MM.1S (cell line): ENCODE results near the gene SLC31A1.

Source experiments
- DNase-seq: peaks from one replicate; pipeline ENCODE4 v3.0.0-alpha.2; 2015
- H2AFZ ChIP-seq: fragments of 300-600 bp; sonication (generic); 2 replicates; pipeline ENCODE4 v1.6.0; 2016; ENCODE audit warnings: antibody characterized with exemption, low read length
- H3F3A ChIP-seq: fragments of 300-600 bp; sonication (generic); 2 replicates; pipeline ENCODE4 v1.6.1; 2016; ENCODE audit warnings: mild to moderate bottlenecking, antibody characterized with exemption, low read length, moderate library complexity, mixed read lengths; ENCODE audit not compliant: insufficient read depth
- H3K27ac ChIP-seq: fragments of 300-600 bp; sonication (generic); 2 replicates; pipeline ENCODE4 v1.5.1; 2016; ENCODE audit warnings: mild to moderate bottlenecking, low read length
- H3K27me3 ChIP-seq: fragments of 300-600 bp; sonication (generic); replicated peaks from 2 replicates; pipeline ENCODE4 v1.6.0; 2016; ENCODE audit warnings: low read length; ENCODE audit not compliant: insufficient read depth
- H3K36me3 ChIP-seq: fragments of 300-600 bp; sonication (generic); replicated peaks from 2 replicates; pipeline ENCODE4 v1.6.1; 2016; ENCODE audit warnings: mild to moderate bottlenecking, low read length, mixed read lengths; ENCODE audit not compliant: insufficient read depth
- H3K4me1 ChIP-seq: fragments of 300-600 bp; sonication (generic); 2 replicates; pipeline ENCODE4 v1.6.1; 2016; ENCODE audit warnings: low read length, mixed read lengths
- H3K4me2 ChIP-seq: fragments of 300-600 bp; sonication (generic); 2 replicates; pipeline ENCODE4 v1.6.0; 2016; ENCODE audit warnings: low read depth, low read length
- H3K4me3 ChIP-seq: fragments of 300-600 bp; sonication (generic); 2 replicates; pipeline ENCODE4 v1.5.1; 2016; ENCODE audit warnings: low read length, mixed read lengths
- H3K79me2 ChIP-seq: fragments of 300-600 bp; sonication (generic); 2 replicates; pipeline ENCODE4 v1.6.1; 2016; ENCODE audit warnings: mixed run types, low read length, mixed read lengths
- H3K9ac ChIP-seq: fragments of 300-600 bp; sonication (generic); 2 replicates; pipeline ENCODE4 v1.6.1; 2016; ENCODE audit warnings: low read length, mixed read lengths
- H3K9me2 ChIP-seq: fragments of 300-600 bp; sonication (generic); replicated peaks from 2 replicates; pipeline ENCODE4 v1.6.1; 2016; ENCODE audit warnings: mild to moderate bottlenecking, low read length, mixed read lengths; ENCODE audit not compliant: insufficient read depth
- H3K9me3 ChIP-seq: fragments of 300-600 bp; sonication (generic); replicated peaks from 2 replicates; pipeline ENCODE4 v1.6.1; 2016; ENCODE audit warnings: mild to moderate bottlenecking, low read length, mixed read lengths; ENCODE audit not compliant: insufficient read depth
- H4K20me1 ChIP-seq: fragments of 300-600 bp; sonication (generic); 2 replicates; pipeline ENCODE4 v1.6.1; 2016; ENCODE audit warnings: mild to moderate bottlenecking, low read length, moderate library complexity, mixed read lengths; ENCODE audit not compliant: insufficient read depth
- CTCF ChIP-seq: fragments of 300-600 bp; sonication (generic); IDR thresholded peaks from 2 replicates; pipeline ENCODE4 v1.5.1; 2016; ENCODE audit warnings: antibody characterized with exemption, low read length, mixed read lengths
- EZH2 ChIP-seq: fragments of 300-600 bp; sonication (generic); optimal IDR thresholded peaks from 2 replicates; pipeline ENCODE3; 2017; ENCODE audit warnings: low read depth, mild to moderate bottlenecking, antibody characterized with exemption, low read length, mixed read lengths
- EZH2phosphoT487 ChIP-seq: fragments of 300-600 bp; sonication (generic); IDR thresholded peaks from 2 replicates; pipeline ENCODE4 v1.6.1; 2018; ENCODE audit warnings: antibody characterized with exemption, low read length

Gene SLC31A1

GRCh38 chr9:113244556-113244955 lies 23.2 kb downstream of the SLC31A1 start:
- H3K27ac ChIP-seq: no peak overlapping the region
- DNase-seq: no peak
- no peak overlapping the region for H3K4me2 ChIP-seq
- no peaks in the 10 kb centered on the region for H3K36me3 ChIP-seq
- H4K20me1 ChIP-seq: no peaks in the 10 kb centered on the region
- H3K4me3 ChIP-seq: no peak overlapping the region
- no peaks in the 10 kb centered on the region for H3K27me3 ChIP-seq
- H3K79me2 ChIP-seq: no peaks in the 10 kb centered on the region
- no peaks in the 10 kb centered on the region for H3F3A ChIP-seq
- no peak for TF ChIP-seq EZH2phosphoT487
- TF ChIP-seq EZH2: no peak
- no peak for TF ChIP-seq CTCF
- H2AFZ ChIP-seq: no peak overlapping the region
- H3K9ac ChIP-seq: no peak overlapping the region
- H3K4me1 ChIP-seq: peaks cover 4% of the 10 kb centered on the region; the same call in 1 of the 2 replicates
- no peaks in the 10 kb centered on the region for H3K9me3 ChIP-seq
- H3K9me2 ChIP-seq: no peaks in the 10 kb centered on the region

- Histone ChIP-seq H3K4me1 (peaks cover 4% of the 10 kb centered on the region; the same call in 1 of the 2 replicates), H3K27me3 (no peaks in the 10 kb centered on the region), H3K36me3 (no peaks in the 10 kb centered on the region), H3K9ac (no peak overlapping the region), H3K4me3 (no peak overlapping the region), H2AFZ (no peak overlapping the region), H3K9me3 (no peaks in the 10 kb centered on the region), H3F3A (no peaks in the 10 kb centered on the region), H3K27ac (no peak overlapping the region), H3K9me2 (no peaks in the 10 kb centered on the region), H3K4me2 (no peak overlapping the region), H4K20me1 (no peaks in the 10 kb centered on the region), H3K79me2 (no peaks in the 10 kb centered on the region)
- no peak for DNase-seq
- TF ChIP-seq EZH2 (no peak), CTCF (no peak), EZH2phosphoT487 (no peak)
Observed at GRCh38 chr9:113245894-113246293, 24.6 kb downstream of the SLC31A1 start.

- no peak overlapping the region for H3K4me2 ChIP-seq
Observed at GRCh38 chr9:113246928-113247327, 25.6 kb downstream of the SLC31A1 start.

More at GRCh38 chr9:113246928-113247327, 25.6 kb downstream of the SLC31A1 start:
- no peak overlapping the region for H3K9ac ChIP-seq
- H3K4me1 ChIP-seq: peaks cover 4% of the 10 kb centered on the region; the same call in 1 of the 2 replicates
- no peaks in the 10 kb centered on the region for H3K27me3 ChIP-seq
- no peaks in the 10 kb centered on the region for H3K9me2 ChIP-seq
- H3K9me3 ChIP-seq: no peaks in the 10 kb centered on the region
- DNase-seq: no peak
- no peaks in the 10 kb centered on the region for H3K79me2 ChIP-seq
- no peak overlapping the region for H2AFZ ChIP-seq
- no peak overlapping the region for H3K27ac ChIP-seq
- H3K4me3 ChIP-seq: no peak overlapping the region
- no peaks in the 10 kb centered on the region for H3K36me3 ChIP-seq
- no peaks in the 10 kb centered on the region for H3F3A ChIP-seq
- H4K20me1 ChIP-seq: no peaks in the 10 kb centered on the region
- TF ChIP-seq CTCF: no peak
- no peak for TF ChIP-seq EZH2phosphoT487
- TF ChIP-seq EZH2: no peak
